Measurements from ENCODE around the gene SHANK1.
A peak's percentile ranks its signal among the peaks of the same experiment; 100 is the strongest.

The SHANK1 gene

GRCh38 chr19:50745221-50745620 is 25.6 kb upstream of the SHANK1 start (continued):
- TF ChIP-seq PRDM4 (tag by site-specific recombination; IDR thresholded peaks at IDR 0.05) (no peak), MZF1 (tag by site-specific recombination; IDR thresholded peaks at IDR 0.05; ENCODE audit: borderline replicate concordance) (no peak), OVOL3 (tag by site-specific recombination; IDR thresholded peaks at IDR 0.05) (no peak)

GRCh38 chr19:50743537-50743936 is 23.9 kb upstream of the SHANK1 start:
- Histone ChIP-seq H3K36me3 (ENCODE audit: control insufficient read depth in 2 of 2, insufficient read depth in 1 of 2, low read length in 2 of 2) (no peaks in the 10 kb centered on the region), H3K4me1 (ENCODE audit: control insufficient read depth, insufficient read depth, low read length) (no peaks in the 10 kb centered on the region), H3K27ac (ENCODE audit: extremely low read depth, low read depth, low read length) (no peak overlapping the region), H3K9me3 (ENCODE audit: control insufficient read depth, insufficient read depth, low read depth, low read length) (no peaks in the 10 kb centered on the region), H3K4me3 (ENCODE audit: low read depth, low read length) (no peak overlapping the region)
- ChIA-PET POLR2A (interaction anchor here (0.6 to 0.7 kb wide), 2 partner anchors 368 to 410 kb away, joined by 3 to 4 read pairs; no protein-coding TSS in a partner anchor), CTCF (interaction anchor here (0.6 to 2.7 kb wide), 2 partner anchors 19 to 58 kb away, joined by 3 to 11 read pairs; no protein-coding TSS in a partner anchor)
- TF ChIP-seq PRDM1 (tag by site-specific recombination; IDR thresholded peaks at IDR 0.05), result no peak
- TF ChIP-seq, protein P1, sequence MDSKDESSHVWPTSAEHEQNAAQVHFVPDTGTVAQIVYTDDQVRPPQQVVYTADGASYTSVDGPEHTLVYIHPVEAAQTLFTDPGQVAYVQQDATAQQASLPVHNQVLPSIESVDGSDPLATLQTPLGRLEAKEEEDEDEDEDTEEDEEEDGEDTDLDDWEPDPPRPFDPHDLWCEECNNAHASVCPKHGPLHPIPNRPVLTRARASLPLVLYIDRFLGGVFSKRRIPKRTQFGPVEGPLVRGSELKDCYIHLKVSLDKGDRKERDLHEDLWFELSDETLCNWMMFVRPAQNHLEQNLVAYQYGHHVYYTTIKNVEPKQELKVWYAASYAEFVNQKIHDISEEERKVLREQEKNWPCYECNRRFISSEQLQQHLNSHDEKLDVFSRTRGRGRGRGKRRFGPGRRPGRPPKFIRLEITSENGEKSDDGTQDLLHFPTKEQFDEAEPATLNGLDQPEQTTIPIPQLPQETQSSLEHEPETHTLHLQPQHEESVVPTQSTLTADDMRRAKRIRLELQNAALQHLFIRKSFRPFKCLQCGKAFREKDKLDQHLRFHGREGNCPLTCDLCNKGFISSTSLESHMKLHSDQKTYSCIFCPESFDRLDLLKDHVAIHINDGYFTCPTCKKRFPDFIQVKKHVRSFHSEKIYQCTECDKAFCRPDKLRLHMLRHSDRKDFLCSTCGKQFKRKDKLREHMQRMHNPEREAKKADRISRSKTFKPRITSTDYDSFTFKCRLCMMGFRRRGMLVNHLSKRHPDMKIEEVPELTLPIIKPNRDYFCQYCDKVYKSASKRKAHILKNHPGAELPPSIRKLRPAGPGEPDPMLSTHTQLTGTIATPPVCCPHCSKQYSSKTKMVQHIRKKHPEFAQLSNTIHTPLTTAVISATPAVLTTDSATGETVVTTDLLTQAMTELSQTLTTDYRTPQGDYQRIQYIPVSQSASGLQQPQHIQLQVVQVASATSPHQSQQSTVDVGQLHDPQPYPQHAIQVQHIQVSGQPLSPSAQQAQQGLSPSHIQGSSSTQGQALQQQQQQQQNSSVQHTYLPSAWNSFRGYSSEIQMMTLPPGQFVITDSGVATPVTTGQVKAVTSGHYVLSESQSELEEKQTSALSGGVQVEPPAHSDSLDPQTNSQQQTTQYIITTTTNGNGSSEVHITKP (tag by site-specific recombination; IDR thresholded peaks at IDR 0.05), result 0 out of 2 replicates have a peak, but pooled peaks have one; percentile 24

- TF ChIP-seq, protein P2, sequence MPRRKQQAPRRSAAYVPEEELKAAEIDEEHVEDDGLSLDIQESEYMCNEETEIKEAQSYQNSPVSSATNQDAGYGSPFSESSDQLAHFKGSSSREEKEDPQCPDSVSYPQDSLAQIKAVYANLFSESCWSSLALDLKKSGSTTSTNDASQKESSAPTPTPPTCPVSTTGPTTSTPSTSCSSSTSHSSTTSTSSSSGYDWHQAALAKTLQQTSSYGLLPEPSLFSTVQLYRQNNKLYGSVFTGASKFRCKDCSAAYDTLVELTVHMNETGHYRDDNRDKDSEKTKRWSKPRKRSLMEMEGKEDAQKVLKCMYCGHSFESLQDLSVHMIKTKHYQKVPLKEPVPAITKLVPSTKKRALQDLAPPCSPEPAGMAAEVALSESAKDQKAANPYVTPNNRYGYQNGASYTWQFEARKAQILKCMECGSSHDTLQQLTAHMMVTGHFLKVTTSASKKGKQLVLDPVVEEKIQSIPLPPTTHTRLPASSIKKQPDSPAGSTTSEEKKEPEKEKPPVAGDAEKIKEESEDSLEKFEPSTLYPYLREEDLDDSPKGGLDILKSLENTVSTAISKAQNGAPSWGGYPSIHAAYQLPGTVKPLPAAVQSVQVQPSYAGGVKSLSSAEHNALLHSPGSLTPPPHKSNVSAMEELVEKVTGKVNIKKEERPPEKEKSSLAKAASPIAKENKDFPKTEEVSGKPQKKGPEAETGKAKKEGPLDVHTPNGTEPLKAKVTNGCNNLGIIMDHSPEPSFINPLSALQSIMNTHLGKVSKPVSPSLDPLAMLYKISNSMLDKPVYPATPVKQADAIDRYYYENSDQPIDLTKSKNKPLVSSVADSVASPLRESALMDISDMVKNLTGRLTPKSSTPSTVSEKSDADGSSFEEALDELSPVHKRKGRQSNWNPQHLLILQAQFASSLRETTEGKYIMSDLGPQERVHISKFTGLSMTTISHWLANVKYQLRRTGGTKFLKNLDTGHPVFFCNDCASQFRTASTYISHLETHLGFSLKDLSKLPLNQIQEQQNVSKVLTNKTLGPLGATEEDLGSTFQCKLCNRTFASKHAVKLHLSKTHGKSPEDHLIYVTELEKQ (tag by site-specific recombination; IDR thresholded peaks at IDR 0.05; ENCODE audit: borderline replicate concordance), result no peak
- TF ChIP-seq ZBTB49 (tag by site-specific recombination; IDR thresholded peaks at IDR 0.05; ENCODE audit: low read depth), result no peak
- TF ChIP-seq ZNF580 (tag by site-specific recombination; IDR thresholded peaks at IDR 0.05), result no peak
- no peak for TF ChIP-seq ZNF645 (tag by site-specific recombination; IDR thresholded peaks at IDR 0.05)
- POLR2A ChIA-PET, result interaction anchor here (0.8 kb wide), 1 partner anchor 17 kb away, joined by 3 read pairs; no protein-coding TSS in a partner anchor
These were observed 21.8 kb upstream of the SHANK1 start for GRCh38 chr19:50741179-50741933.

More at GRCh38 chr19:50741179-50741933, 21.8 kb upstream of the SHANK1 start:
- CTCF ChIA-PET, result interaction anchor here (0.9 to 1.4 kb wide), 3 partner anchors 16 to 36 kb away, joined by 3 read pairs; no protein-coding TSS in a partner anchor
- Histone ChIP-seq H3K27ac (ENCODE audit: extremely low read depth, low read depth, low read length) (no peak overlapping the region), H3K4me1 (ENCODE audit: control insufficient read depth, insufficient read depth, low read length) (no peaks in the 10 kb centered on the region), H3K9me3 (ENCODE audit: control insufficient read depth, insufficient read depth, low read depth, low read length) (no peaks in the 10 kb centered on the region), H3K36me3 (ENCODE audit: control insufficient read depth in 2 of 2, insufficient read depth in 1 of 2, low read length in 2 of 2) (no peaks in the 10 kb centered on the region), H3K4me3 (ENCODE audit: low read depth, low read length) (no peak overlapping the region)
